ENCODE data around the gene ROBO1. TPM values are rescaled to one million over a fixed set of nuclear protein-coding genes. Genes with fewer than 3 reads are reported as not detected.

The ROBO1 gene
- total RNA-seq, 1 donor, result 69.8 TPM

GRCh38 chr3:78860567-78860966 is 907.2 kb downstream of the ROBO1 start:
- Histone ChIP-seq H3K79me2 (ENCODE audit: insufficient read depth, low read length) (no peaks in the 10 kb centered on the region), H3K27ac (ENCODE audit: low read depth, low read length) (no peak overlapping the region), H3K36me3 (ENCODE audit: insufficient read depth, low read length) (no peaks in the 10 kb centered on the region), H3K4me2 (ENCODE audit: insufficient read depth, low read length) (no peak overlapping the region), H3K4me3 (ENCODE audit: insufficient read depth, low read length) (no peak overlapping the region), H2AFZ (ENCODE audit: low read length) (no peak overlapping the region), H4K20me1 (ENCODE audit: insufficient read depth, low read length) (no peaks in the 10 kb centered on the region), H3K27me3 (ENCODE audit: insufficient read depth, low read length) (no peaks in the 10 kb centered on the region), H3K4me1 (ENCODE audit: insufficient read depth, low read length) (no peaks in the 10 kb centered on the region), H3K9me3 (ENCODE audit: low read depth, low read length) (no peaks in the 10 kb centered on the region)
- no peak for DNase-seq (ENCODE audit: insufficient read length, low spot score, missing footprints)
- no peak for TF ChIP-seq CTCF (IDR thresholded peaks at IDR 0.05; ENCODE audit: extremely low read depth, low read depth, low read length)

GRCh38 chr3:78858910-78859309 is 908.9 kb downstream of the ROBO1 start:
- H3K4me1 ChIP-seq (ENCODE audit: insufficient read depth, low read length), result no peaks in the 10 kb centered on the region
- no peaks in the 10 kb centered on the region for H3K27me3 ChIP-seq (ENCODE audit: insufficient read depth, low read length)
- H3K36me3 ChIP-seq (ENCODE audit: insufficient read depth, low read length), result no peaks in the 10 kb centered on the region
- no peaks in the 10 kb centered on the region for H3K9me3 ChIP-seq (ENCODE audit: low read depth, low read length)
- H3K4me2 ChIP-seq (ENCODE audit: insufficient read depth, low read length), result no peak overlapping the region
- no peak for TF ChIP-seq CTCF (IDR thresholded peaks at IDR 0.05; ENCODE audit: extremely low read depth, low read depth, low read length)
- H2AFZ ChIP-seq (ENCODE audit: low read length), result no peak overlapping the region
- H3K4me3 ChIP-seq (ENCODE audit: insufficient read depth, low read length), result no peak overlapping the region
- no peaks in the 10 kb centered on the region for H3K79me2 ChIP-seq (ENCODE audit: insufficient read depth, low read length)
- no peaks in the 10 kb centered on the region for H4K20me1 ChIP-seq (ENCODE audit: insufficient read depth, low read length)
- no peak overlapping the region for H3K27ac ChIP-seq (ENCODE audit: low read depth, low read length)
- DNase-seq (ENCODE audit: insufficient read length, low spot score, missing footprints), result no peak

- H3K36me3 ChIP-seq (ENCODE audit: insufficient read depth, low read length), result no peaks in the 10 kb centered on the region
- H3K79me2 ChIP-seq (ENCODE audit: insufficient read depth, low read length), result no peaks in the 10 kb centered on the region
- no peak overlapping the region for H3K4me2 ChIP-seq (ENCODE audit: insufficient read depth, low read length)
- DNase-seq (ENCODE audit: insufficient read length, low spot score, missing footprints), result no peak
- no peaks in the 10 kb centered on the region for H3K27me3 ChIP-seq (ENCODE audit: insufficient read depth, low read length)
- no peaks in the 10 kb centered on the region for H4K20me1 ChIP-seq (ENCODE audit: insufficient read depth, low read length)
- no peak overlapping the region for H3K27ac ChIP-seq (ENCODE audit: low read depth, low read length)
- no peaks in the 10 kb centered on the region for H3K9me3 ChIP-seq (ENCODE audit: low read depth, low read length)
- TF ChIP-seq CTCF (IDR thresholded peaks at IDR 0.05; ENCODE audit: extremely low read depth, low read depth, low read length), result no peak
- no peak overlapping the region for H2AFZ ChIP-seq (ENCODE audit: low read length)
- no peak overlapping the region for H3K4me3 ChIP-seq (ENCODE audit: insufficient read depth, low read length)
- no peaks in the 10 kb centered on the region for H3K4me1 ChIP-seq (ENCODE audit: insufficient read depth, low read length)
These were observed 909.6 kb downstream of the ROBO1 start for GRCh38 chr3:78858174-78858573.

- no peaks in the 10 kb centered on the region for H3K79me2 ChIP-seq (ENCODE audit: insufficient read depth, low read length)
- no peaks in the 10 kb centered on the region for H4K20me1 ChIP-seq (ENCODE audit: insufficient read depth, low read length)
- H3K9me3 ChIP-seq (ENCODE audit: low read depth, low read length), result no peaks in the 10 kb centered on the region
- no peak overlapping the region for H3K4me2 ChIP-seq (ENCODE audit: insufficient read depth, low read length)
- no peaks in the 10 kb centered on the region for H3K36me3 ChIP-seq (ENCODE audit: insufficient read depth, low read length)
- no peaks in the 10 kb centered on the region for H3K27me3 ChIP-seq (ENCODE audit: insufficient read depth, low read length)
- H2AFZ ChIP-seq (ENCODE audit: low read length), result no peak overlapping the region
- no peak overlapping the region for H3K27ac ChIP-seq (ENCODE audit: low read depth, low read length)
- DNase-seq (ENCODE audit: insufficient read length, low spot score, missing footprints), result no peak
- H3K4me3 ChIP-seq (ENCODE audit: insufficient read depth, low read length), result no peak overlapping the region
- no peaks in the 10 kb centered on the region for H3K4me1 ChIP-seq (ENCODE audit: insufficient read depth, low read length)
- TF ChIP-seq CTCF (IDR thresholded peaks at IDR 0.05; ENCODE audit: extremely low read depth, low read depth, low read length), result no peak
These were observed 910.2 kb downstream of the ROBO1 start for GRCh38 chr3:78857494-78858111.
